Germinal center (tissue), 1 donor: ENCODE measurements around the gene LMBRD2.

Experiments used
- DNase-seq: peaks from one replicate; pipeline ENCODE4 v3.0.0; 2012; ENCODE audit warnings: mixed read lengths, low spot score

The LMBRD2 gene

GRCh38 chr5:36049949-36050348 is 101.7 kb downstream of the LMBRD2 start:
- no peak for DNase-seq
